HuH-7 (cell line): ENCODE data around the gene NBDY.
"Not testable (repeated sequence)": the region's sequence is repeated elsewhere in the genome, so short reads cannot be mapped to it uniquely, and the experiment has no call there.

Experiments used
- DNase-seq: peaks from one replicate; pipeline ENCODE4 v3.0.0; 2011; ENCODE audit warnings: low spot score

Gene NBDY

GRCh38 chrX:56764153-56764974 is 35.3 kb downstream of the NBDY start:
- peak; percentile 54 for DNase-seq

GRCh38 chrX:56764975-56765791 is 36.1 kb downstream of the NBDY start:
- no peak for DNase-seq

GRCh38 chrX:56765811-56766553 is 36.9 kb downstream of the NBDY start:
- no peak for DNase-seq

GRCh38 chrX:56766554-56767347 is 37.7 kb downstream of the NBDY start:
- no peak for DNase-seq

- DNase-seq: not testable (repeated sequence)
These were observed 38.5 kb downstream of the NBDY start for GRCh38 chrX:56767348-56768119.

GRCh38 chrX:56768120-56768660 is 39.1 kb downstream of the NBDY start:
- DNase-seq: not testable (repeated sequence)

GRCh38 chrX:56772675-56773521 is 43.9 kb downstream of the NBDY start:
- not testable (repeated sequence) for DNase-seq

- not testable (repeated sequence) for DNase-seq
These were observed 44.5 kb downstream of the NBDY start for GRCh38 chrX:56773522-56774060.

GRCh38 chrX:56778099-56778923 is 49.3 kb downstream of the NBDY start:
- not testable (repeated sequence) for DNase-seq

- not testable (repeated sequence) for DNase-seq
These were observed 50.0 kb downstream of the NBDY start for GRCh38 chrX:56778924-56779468.

- DNase-seq: not testable (repeated sequence)
These were observed 51.9 kb downstream of the NBDY start for GRCh38 chrX:56780681-56781649.

GRCh38 chrX:56782352-56782751 is 53.3 kb downstream of the NBDY start:
- no peak for DNase-seq

- no peak for DNase-seq
These were observed 53.9 kb downstream of the NBDY start for GRCh38 chrX:56782791-56783449.

- no peak for DNase-seq
These were observed 54.4 kb downstream of the NBDY start for GRCh38 chrX:56783450-56783831.

GRCh38 chrX:56783996-56784620 is 55.1 kb downstream of the NBDY start:
- no peak for DNase-seq

GRCh38 chrX:56784666-56785065 is 55.6 kb downstream of the NBDY start:
- DNase-seq: no peak
